HepG2 (cell line): ENCODE measurements around the gene LRRC4C. TPM values are rescaled to one million over a fixed set of nuclear protein-coding genes. Genes with fewer than 3 reads are reported as not detected.
A peak's percentile ranks its signal among the peaks of the same experiment; 100 is the strongest.

ENCODE experiments used
- ATAC-seq: fragments of 200-7000 bp; cut with Tn5 transposase; 3 replicates; pipeline ENCODE4 v1.9.1; 2020; ENCODE audit warnings: mild to moderate bottlenecking, moderate library complexity
- BruUV-seq: library from RNA; stranded (reverse); fragments of 400-500 nt; replicated peaks from 2 replicates; lab custom pipeline; 2021; lab: Mats Ljungman, UMichigan
- CTCF ChIA-PET: fragments of 300-600 bp; formaldehyde crosslinking; extraction: SDS; loops from one replicate; lab custom pipeline; 2021; ENCODE audit warnings: low total read pairs, inconsistent platforms, low intra/inter-chr PET ratio; lab: Yijun Ruan, JAX
- POLR2A ChIA-PET: fragments of 350-600 bp; sonication (Branson Sonifier 250); formaldehyde crosslinking; loops from one replicate; lab custom pipeline; 2020; ENCODE audit warnings: antibody characterized with exemption, inconsistent platforms; lab: Yijun Ruan, JAX
- DNase-seq: peaks from one replicate; pipeline ENCODE4 v3.0.0-alpha.2; 2015; ENCODE audit warnings: low spot score
- FAIRE-seq: peaks from 3 replicates; lab custom pipeline; 2011; peaks lifted over from hg19 to GRCh38; lab: Jason Lieb, UNC
- H2AFZ ChIP-seq: one replicate; pipeline ENCODE4 v1.6.1; 2011; ENCODE audit warnings: low read length, inconsistent platforms
- H3K27ac ChIP-seq: fragments of 300-600 bp; 3 replicates; pipeline ENCODE4 v1.8.0; 2011; ENCODE audit warnings: mixed run types, mild to moderate bottlenecking, mixed read lengths, low read length, inconsistent platforms; ENCODE audit not compliant: insufficient read depth; ENCODE audit errors: extremely low read length
- H3K27me3 ChIP-seq, 2 experiments: fragments of 200-600 bp in 1 of 2; 2 replicates in 1 of 2; 3 replicates in 1 of 2; pipeline versions ENCODE4 v1.6.0 to v1.8.0; 2011; ENCODE audit warnings: low read length in 2 of 2, mild to moderate bottlenecking in 2 of 2, moderate library complexity in 2 of 2, inconsistent platforms in 1 of 2; ENCODE audit not compliant: insufficient read depth in 2 of 2, control insufficient read depth in 1 of 2
- H3K36me3 ChIP-seq, 2 experiments: fragments of 200-600 bp in 1 of 2; replicated peaks in 1 of 2; 2 replicates in 1 of 2; 3 replicates in 1 of 2; pipeline versions ENCODE4 v1.5.1 to v1.8.0; 2011; ENCODE audit warnings: low read length in 2 of 2, inconsistent platforms in 1 of 2; ENCODE audit not compliant: insufficient read depth in 2 of 2, control insufficient read depth in 1 of 2
- H3K4me1 ChIP-seq: 2 replicates; pipeline ENCODE4 v1.5.1; 2012; ENCODE audit warnings: low read length, inconsistent platforms; ENCODE audit not compliant: insufficient read depth
- H3K4me2 ChIP-seq: 2 replicates; pipeline ENCODE4 v1.6.0; 2011; ENCODE audit warnings: low read depth, low read length, inconsistent platforms
- H3K4me3 ChIP-seq, 3 experiments: fragments of 200-600 bp in 1 of 3; sonication (generic), shearing (Covaris generic) in 1 of 3; replicated peaks in 1 of 3; 2 replicates each; pipeline ENCODE4 v1.5.1; 2011 to 2016; ENCODE audit warnings: low read length in 3 of 3, inconsistent platforms in 2 of 3, low read depth in 2 of 3, mild to moderate bottlenecking in 2 of 3, control low read depth in 1 of 3, mixed read lengths in 1 of 3; ENCODE audit not compliant: insufficient read depth in 1 of 3
- H3K79me2 ChIP-seq: one replicate; pipeline ENCODE4 v1.6.1; 2011; ENCODE audit warnings: low read length, inconsistent platforms; ENCODE audit not compliant: insufficient read depth
- H3K9ac ChIP-seq: 2 replicates; pipeline ENCODE4 v1.6.0; 2011; ENCODE audit warnings: mild to moderate bottlenecking, low read depth, low read length, inconsistent platforms; ENCODE audit not compliant: insufficient read depth
- H3K9me3 ChIP-seq: 2 replicates; pipeline ENCODE4 v1.5.1; 2012; ENCODE audit warnings: mild to moderate bottlenecking, low read length
- H4K20me1 ChIP-seq: 2 replicates; pipeline ENCODE4 v1.6.0; 2011; ENCODE audit warnings: inconsistent platforms, mild to moderate bottlenecking, low read length, moderate library complexity; ENCODE audit not compliant: insufficient read depth
- ARHGAP35 ChIP-seq: sonication (generic); formaldehyde crosslinking; IDR thresholded peaks from 2 replicates; pipeline ENCODE4 v1.9.0; 2022; ENCODE audit warnings: mild to moderate bottlenecking, inconsistent platforms, moderate library complexity, missing genetic modification reagents, borderline replicate concordance
- CBX5 ChIP-seq: sonication (generic); formaldehyde crosslinking; IDR thresholded peaks from 2 replicates; pipeline ENCODE4 v1.4.0; 2020; ENCODE audit warnings: missing genetic modification reagents, borderline replicate concordance
- EHMT2 ChIP-seq: fragments of 200-600 bp; sonication (generic); IDR thresholded peaks from 2 replicates; pipeline ENCODE4 v1.7.0; 2017; ENCODE audit warnings: antibody characterized with exemption, low read depth, low read length, borderline replicate concordance
- FOXJ3 ChIP-seq: sonication (generic); formaldehyde crosslinking; IDR thresholded peaks from 2 replicates; pipeline ENCODE4 v1.4.0; 2020; ENCODE audit warnings: missing genetic modification reagents, mild to moderate bottlenecking, borderline replicate concordance
- HBP1 ChIP-seq: IDR thresholded peaks from 2 replicates; pipeline ENCODE4 v1.6.1; 2016; ENCODE audit warnings: low read depth, control low read depth
- NPAS2 ChIP-seq: sonication (generic); formaldehyde crosslinking; IDR thresholded peaks from 2 replicates; pipeline ENCODE4 v1.8.0; 2022; ENCODE audit warnings: mild to moderate bottlenecking, missing genetic modification reagents, borderline replicate concordance
- ZNF558 ChIP-seq: sonication (generic); formaldehyde crosslinking; IDR thresholded peaks from 2 replicates; pipeline ENCODE4 v1.9.0; 2022; ENCODE audit warnings: mild to moderate bottlenecking, missing genetic modification reagents, borderline replicate concordance
- ZSCAN12 ChIP-seq: sonication (generic); formaldehyde crosslinking; IDR thresholded peaks from 2 replicates; pipeline ENCODE4 v1.9.0; 2021; ENCODE audit warnings: mild to moderate bottlenecking, missing genetic modification reagents
- WGBS: methylation state at CpG from one replicate; pipeline ENCODE4 v1.1.6; 2017; ENCODE audit warnings: low lambda C conversion rate; 5-methylcytosine and 5-hydroxymethylcytosine counted together
- in situ Hi-C: cut with HindIII; loops from 2 replicates; pipeline ENCODE4 v1.10.0; 2017; ENCODE audit warnings: low pct_unique_long_range_greater_than_20kb; ENCODE audit not compliant: extremely low pct_ligation_motif_present
- intact Hi-C: fragments of 100-400 bp; cut with micrococcal nuclease; formaldehyde crosslinking; loops from one replicate; pipeline ENCODE4 v1.10.0; 2022; ENCODE audit not compliant: unreplicated experiment
- polyA plus RNA-seq, 8 experiments: library from polyadenylated mRNA; depleted of rRNA in 3 of 8; stranded (reverse) in 7 of 8; unstranded in 1 of 8; fragments of >200 nt; fragmentation: Illumina TruSeq in 4 of 8; extraction: Trizol in 4 of 8; gene quantifications; 2 replicates each; pipeline versions ENCODE4 v1.2.1 to v1.2.3, GENCODE V29; 2011 to 2016; ENCODE audit warnings: low read depth in 4 of 8, missing spikeins in 1 of 8, mixed read lengths in 1 of 8; ENCODE audit not compliant: insufficient read depth in 1 of 8
- total RNA-seq, 5 experiments: library from RNA; depleted of rRNA; stranded (reverse); fragments of >200 nt; fragmentation: Illumina TruSeq; extraction: Trizol; gene quantifications; 2 replicates each; pipeline ENCODE4 v1.2.3, GENCODE V29; 2016; ENCODE audit warnings: low read depth in 1 of 5
- TF ChIP-seq, protein P1 (sequence below): sonication (generic); formaldehyde crosslinking; IDR thresholded peaks from 2 replicates; pipeline ENCODE4 v1.4.0; 2020; ENCODE audit warnings: mild to moderate bottlenecking, missing genetic modification reagents

Gene LRRC4C
- total and polyA plus RNA-seq, 2 of the 13 experiments (the other 11 are each of a cell fraction or from before 2014, with no cell fraction given) = not detected

GRCh38 chr11:40294741-40295140 is 1164.7 kb downstream of the LRRC4C start (continued):
- no peak for TF ChIP-seq HBP1 (CRISPR knock-in tag)
- no peak for TF ChIP-seq FOXJ3

- Histone ChIP-seq H3K4me2 (peak overlapping the region; percentile 66; the same call in 1 of the 2 replicates), H3K9ac (no peak overlapping the region), H3K9me3 (no peaks in the 10 kb centered on the region), H3K79me2 (no peaks in the 10 kb centered on the region), H2AFZ (no peak overlapping the region), H3K27me3 (peaks cover 0 to 3% of the 10 kb centered on the region in 2 experiments; a peak in 1 of 5 replicates), H3K4me1 (peaks cover 7% of the 10 kb centered on the region; the same call in 1 of the 2 replicates), H3K27ac (no peak overlapping the region), H3K4me3 (no peak overlapping the region), H4K20me1 (no peaks in the 10 kb centered on the region), H3K36me3 (no peaks in the 10 kb centered on the region)
- DNase-seq (no peak), ATAC-seq (peak; percentile 72), FAIRE-seq (no peak)
- in situ Hi-C loops = no loop called here
- intact Hi-C loops = loop anchor here (2.0 kb wide), 1 partner anchor 164 kb away; no protein-coding TSS in a partner anchor
- ChIA-PET CTCF (no interaction called here), POLR2A (no interaction called here)
- TF ChIP-seq ARHGAP35 (CRISPR knock-in tag) = no peak
- TF ChIP-seq EHMT2 = no peak
- no peak for TF ChIP-seq ZSCAN12 (CRISPR knock-in tag)
- TF ChIP-seq ZNF558 (CRISPR knock-in tag) = no peak
- TF ChIP-seq NPAS2 (CRISPR knock-in tag) = no peak
- TF ChIP-seq, protein P1, sequence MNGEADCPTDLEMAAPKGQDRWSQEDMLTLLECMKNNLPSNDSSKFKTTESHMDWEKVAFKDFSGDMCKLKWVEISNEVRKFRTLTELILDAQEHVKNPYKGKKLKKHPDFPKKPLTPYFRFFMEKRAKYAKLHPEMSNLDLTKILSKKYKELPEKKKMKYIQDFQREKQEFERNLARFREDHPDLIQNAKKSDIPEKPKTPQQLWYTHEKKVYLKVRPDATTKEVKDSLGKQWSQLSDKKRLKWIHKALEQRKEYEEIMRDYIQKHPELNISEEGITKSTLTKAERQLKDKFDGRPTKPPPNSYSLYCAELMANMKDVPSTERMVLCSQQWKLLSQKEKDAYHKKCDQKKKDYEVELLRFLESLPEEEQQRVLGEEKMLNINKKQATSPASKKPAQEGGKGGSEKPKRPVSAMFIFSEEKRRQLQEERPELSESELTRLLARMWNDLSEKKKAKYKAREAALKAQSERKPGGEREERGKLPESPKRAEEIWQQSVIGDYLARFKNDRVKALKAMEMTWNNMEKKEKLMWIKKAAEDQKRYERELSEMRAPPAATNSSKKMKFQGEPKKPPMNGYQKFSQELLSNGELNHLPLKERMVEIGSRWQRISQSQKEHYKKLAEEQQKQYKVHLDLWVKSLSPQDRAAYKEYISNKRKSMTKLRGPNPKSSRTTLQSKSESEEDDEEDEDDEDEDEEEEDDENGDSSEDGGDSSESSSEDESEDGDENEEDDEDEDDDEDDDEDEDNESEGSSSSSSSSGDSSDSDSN (CRISPR knock-in tag) = no peak
- no peak; the same call in 1 of the 2 replicates for TF ChIP-seq CBX5 (CRISPR knock-in tag)
- no TSS peak for BruUV-seq
- 62% methylated on average over 13 of the region's 13 CpGs for WGBS
Measured at GRCh38 chr11:40294349-40294735, 1165.1 kb downstream of the LRRC4C start.
